SH-SY5Y (cell line): Measurements from ENCODE around the gene PTPRD.

Experiments
- GATA2 ChIP-seq: IDR thresholded peaks from 2 replicates; pipeline ENCODE4 v1.6.1; 2011; ENCODE audit warnings: mild to moderate bottlenecking, low read depth, low read length
- GATA3 ChIP-seq: IDR thresholded peaks from 2 replicates; pipeline ENCODE4 v1.6.1; 2011; ENCODE audit warnings: low read depth, mild to moderate bottlenecking, low read length, moderate library complexity

GRCh38 chr9:8907868-8908267 lies 1704.9 kb downstream of the PTPRD start:
- TF ChIP-seq GATA2: no peak
- TF ChIP-seq GATA3: no peak
